HEK293T (cell line): ENCODE results near the gene NPAS3.

Source experiments
- ARNT ChIP-seq: fragments of 450-650 bp; IDR thresholded peaks from 2 replicates; pipeline ENCODE4 v1.6.1; 2017; ENCODE audit warnings: mild to moderate bottlenecking
- BHLHE40 ChIP-seq: fragments of 450-650 bp; IDR thresholded peaks from 2 replicates; pipeline ENCODE4 v1.6.1; 2016; ENCODE audit warnings: mild to moderate bottlenecking, moderate library complexity, borderline replicate concordance
- ELF4 ChIP-seq: fragments of 450-650 bp; IDR thresholded peaks from 2 replicates; pipeline ENCODE4 v1.6.1; 2017; ENCODE audit warnings: antibody characterized with exemption
- FOXA1 ChIP-seq: fragments of 450-650 bp; IDR thresholded peaks from 2 replicates; pipeline ENCODE4 v1.6.1; 2016; ENCODE audit warnings: mild to moderate bottlenecking
- FOXK2 ChIP-seq: fragments of 450-650 bp; IDR thresholded peaks from 2 replicates; pipeline ENCODE4 v1.6.1; 2016; ENCODE audit warnings: mild to moderate bottlenecking
- FOXM1 ChIP-seq: fragments of 450-650 bp; IDR thresholded peaks from 2 replicates; pipeline ENCODE4 v1.6.1; 2017; ENCODE audit warnings: mild to moderate bottlenecking, borderline replicate concordance
- L3MBTL2 ChIP-seq: fragments of 450-650 bp; conservative IDR thresholded peaks from 2 replicates; pipeline ENCODE4 v1.6.1; 2016; ENCODE audit warnings: mild to moderate bottlenecking
- LEF1 ChIP-seq: fragments of 450-650 bp; IDR thresholded peaks from 2 replicates; pipeline ENCODE4 v1.6.1; 2017; ENCODE audit warnings: mild to moderate bottlenecking, borderline replicate concordance
- NFRKB ChIP-seq: fragments of 450-650 bp; IDR thresholded peaks from 2 replicates; pipeline ENCODE4 v1.6.1; 2016; ENCODE audit warnings: mild to moderate bottlenecking, moderate library complexity
- SP1 ChIP-seq: fragments of 450-650 bp; IDR thresholded peaks from 2 replicates; pipeline ENCODE4 v1.6.1; 2017
- TARDBP ChIP-seq: fragments of 450-650 bp; IDR thresholded peaks from 2 replicates; pipeline ENCODE4 v1.6.1; 2016
- ZNF384 ChIP-seq: fragments of 450-650 bp; IDR thresholded peaks from 2 replicates; pipeline ENCODE4 v1.6.1; 2016

GRCh38 chr14:33755358-33755757 is 816.7 kb downstream of the NPAS3 start:
- no peak for TF ChIP-seq L3MBTL2
- no peak for TF ChIP-seq ARNT
- no peak for TF ChIP-seq NFRKB
- TF ChIP-seq SP1, result no peak
- no peak for TF ChIP-seq ZNF384
- TF ChIP-seq FOXK2, result no peak
- no peak for TF ChIP-seq ELF4
- TF ChIP-seq LEF1, result no peak
- TF ChIP-seq TARDBP, result no peak
- TF ChIP-seq FOXM1, result no peak
- no peak for TF ChIP-seq BHLHE40
- TF ChIP-seq FOXA1, result no peak
